ENCODE results near the gene MMP15. TPM values are rescaled to one million over a fixed set of nuclear protein-coding genes. Genes with fewer than 3 reads are reported as not detected.

Gene MMP15
- total RNA-seq, 4 donors from 2014 or later = 36.5 to 105 (median 80.5) TPM

DNA sequence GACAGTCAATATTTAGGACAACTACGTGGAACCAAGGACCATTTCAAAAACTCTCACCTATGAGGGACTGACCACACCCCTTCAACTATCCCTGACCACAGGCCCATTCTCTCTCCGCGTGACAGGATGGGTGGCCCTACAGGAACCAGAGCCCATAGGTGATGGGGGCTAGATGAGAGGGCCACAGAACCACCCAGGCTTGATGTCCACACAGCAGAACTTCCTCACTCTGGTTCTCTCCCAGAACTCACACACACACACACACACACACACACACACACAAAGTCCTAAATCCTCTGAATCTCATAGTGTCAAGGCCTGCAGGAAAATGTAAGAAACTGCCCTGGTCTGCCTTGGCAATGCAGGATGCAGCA is 26.6 kb upstream of the MMP15 start:
- Histone ChIP-seq H3K27ac (peak overlapping the region in 1 of 3 donors; percentile 91), H3K36me3 (peaks cover 10 to 11% of the 10 kb centered on the region in 2 donors), H3K9me3 (no peaks in the 10 kb centered on the region), H3K4me3 (replicated peaks in 1 of 3) (no peak overlapping the region), H3K4me1 (peaks cover 53 to 63% of the 10 kb centered on the region in 2 donors), H3K27me3 (no peaks in the 10 kb centered on the region)
- DNase-seq = no peak
- WGBS, 2 donors = 83 to 96% methylated on average over 3 of the region's 3 CpGs
- intact Hi-C loops (cut with DNase I) = loop anchor here (10.0 kb wide), 1 partner anchor 194 kb away; the partner anchor contains the start of gene KIFC3
- no peak for TF ChIP-seq POLR2A (IDR thresholded peaks at IDR 0.05)
- TF ChIP-seq, protein P1, sequence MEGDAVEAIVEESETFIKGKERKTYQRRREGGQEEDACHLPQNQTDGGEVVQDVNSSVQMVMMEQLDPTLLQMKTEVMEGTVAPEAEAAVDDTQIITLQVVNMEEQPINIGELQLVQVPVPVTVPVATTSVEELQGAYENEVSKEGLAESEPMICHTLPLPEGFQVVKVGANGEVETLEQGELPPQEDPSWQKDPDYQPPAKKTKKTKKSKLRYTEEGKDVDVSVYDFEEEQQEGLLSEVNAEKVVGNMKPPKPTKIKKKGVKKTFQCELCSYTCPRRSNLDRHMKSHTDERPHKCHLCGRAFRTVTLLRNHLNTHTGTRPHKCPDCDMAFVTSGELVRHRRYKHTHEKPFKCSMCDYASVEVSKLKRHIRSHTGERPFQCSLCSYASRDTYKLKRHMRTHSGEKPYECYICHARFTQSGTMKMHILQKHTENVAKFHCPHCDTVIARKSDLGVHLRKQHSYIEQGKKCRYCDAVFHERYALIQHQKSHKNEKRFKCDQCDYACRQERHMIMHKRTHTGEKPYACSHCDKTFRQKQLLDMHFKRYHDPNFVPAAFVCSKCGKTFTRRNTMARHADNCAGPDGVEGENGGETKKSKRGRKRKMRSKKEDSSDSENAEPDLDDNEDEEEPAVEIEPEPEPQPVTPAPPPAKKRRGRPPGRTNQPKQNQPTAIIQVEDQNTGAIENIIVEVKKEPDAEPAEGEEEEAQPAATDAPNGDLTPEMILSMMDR (IDR thresholded peaks at IDR 0.05) = no peak

GRCh38 chr16:57999366-57999970 is 26.1 kb upstream of the MMP15 start:
- Histone ChIP-seq H3K9me3 (no peaks in the 10 kb centered on the region), H3K27me3 (no peaks in the 10 kb centered on the region), H3K4me3 (replicated peaks in 1 of 3) (peak overlapping the region; percentile 40 to 62 (median 47)), H3K27ac (peak overlapping the region; percentile 57 to 94 (median 66)), H3K4me1 (peaks cover 48 to 58% of the 10 kb centered on the region in 2 donors), H3K36me3 (peaks cover 10 to 11% of the 10 kb centered on the region in 2 donors)
- TF ChIP-seq POLR2A (IDR thresholded peaks at IDR 0.05) = no peak
- TF ChIP-seq, protein P1 (IDR thresholded peaks at IDR 0.05) = no peak
- DNase-seq = peak in 1 of 2 donors; percentile 27
- WGBS, 2 donors = 29 to 38% methylated on average over 5 to 6 of the region's 6 CpGs
- intact Hi-C loops (cut with DNase I) = loop anchor here (10.0 kb wide), 1 partner anchor 195 kb away; the partner anchor contains the start of gene KIFC3

- Histone ChIP-seq H3K27ac (peak within 1 kb of the TSS; percentile 63 to 94 (median 66)), H3K9me3 (no peaks in the 10 kb centered on the region), H3K27me3 (no peaks in the 10 kb centered on the region), H3K4me1 (peaks cover 41 to 58% of the 10 kb centered on the region in 2 donors), H3K36me3 (peaks cover 10 to 11% of the 10 kb centered on the region in 2 donors), H3K4me3 (replicated peaks in 1 of 3) (peak within 1 kb of the TSS; percentile 40 to 62 (median 47))
- TF ChIP-seq, protein P1 (IDR thresholded peaks at IDR 0.05) = no peak
- TF ChIP-seq POLR2A (IDR thresholded peaks at IDR 0.05) = peak in 1 of 2 donors; percentile 51
- intact Hi-C loops (cut with DNase I) = loop anchor here (5.0 to 10.0 kb wide), 2 partner anchors 195 to 243 kb away; partner anchors contain the start of gene KIFC3
- 0 to 15% methylated on average over 5 to 7 of the region's 95 CpGs for WGBS, 2 donors
- no peak for DNase-seq
Observed at GRCh38 chr16:57999971-58000705, 25.4 kb upstream of the MMP15 start, which contains the start of gene ZNF319. Gene ZNF319 (minus strand): TSS chr16:58000672. CDS start chr16:57998265, 2,407 bp downstream.

DNA sequence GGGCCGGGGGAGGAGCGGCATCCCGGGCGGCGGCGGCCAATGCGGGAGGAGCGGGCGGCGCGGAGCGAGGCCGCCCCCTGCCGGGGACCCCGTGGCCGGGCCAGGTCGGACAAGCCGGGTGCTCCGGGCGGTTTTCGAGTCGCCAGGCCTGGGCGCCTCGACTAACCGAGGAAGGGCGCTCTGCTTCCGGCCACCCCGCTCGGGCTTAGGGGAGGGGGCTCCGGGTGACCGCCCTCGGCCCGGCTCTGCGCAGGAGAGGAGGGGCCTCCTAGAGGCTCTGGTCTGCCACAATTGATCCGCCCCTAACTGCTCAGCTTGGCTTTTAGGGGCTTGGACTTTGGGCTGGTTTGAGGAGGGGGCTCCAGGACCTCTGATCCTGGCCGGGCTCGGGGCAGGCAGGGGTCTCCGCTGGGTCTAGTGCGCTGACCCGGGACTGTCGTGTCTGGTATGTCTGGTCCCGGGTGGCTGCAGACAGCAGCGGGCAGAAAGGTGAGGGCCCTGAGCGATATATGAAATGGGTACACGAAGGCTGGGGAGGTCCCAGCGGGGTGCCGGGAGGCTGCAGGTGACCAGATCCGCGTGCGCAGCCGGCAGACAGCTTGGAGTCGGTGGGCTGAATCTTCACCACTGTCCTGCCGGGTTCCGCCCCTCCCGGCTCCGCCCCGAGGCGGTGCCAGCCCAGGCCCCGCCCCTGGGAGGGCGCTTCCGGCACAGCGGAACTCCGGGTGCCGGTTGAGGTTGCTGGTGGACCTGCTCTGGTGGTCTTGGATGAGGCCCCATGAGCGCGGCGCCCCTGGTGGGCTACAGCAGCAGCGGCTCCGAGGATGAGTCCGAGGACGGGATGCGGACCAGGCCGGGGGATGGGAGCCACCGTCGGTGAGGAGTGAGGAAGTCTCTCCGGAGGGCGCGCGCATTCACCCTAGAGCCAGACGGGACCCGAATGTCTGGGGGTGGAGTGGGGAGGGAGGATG is 24.6 kb upstream of the MMP15 start, which contains the start of gene USB1:
Gene USB1, plus strand, starts transcription at position 702 of the 971 bp plus-strand sequence. Its CDS starts 77 bp downstream, at position 779.
- Histone ChIP-seq H3K4me3 (replicated peaks in 1 of 3) (peak within 1 kb of the TSS; percentile 40 to 62 (median 47)), H3K27ac (peak within 1 kb of the TSS; percentile 55 to 94 (median 63)), H3K36me3 (peaks cover 10 to 11% of the 10 kb centered on the region in 2 donors), H3K27me3 (no peaks in the 10 kb centered on the region), H3K9me3 (no peaks in the 10 kb centered on the region), H3K4me1 (peaks cover 34 to 49% of the 10 kb centered on the region in 2 donors)
- intact Hi-C loops (cut with DNase I) = loop anchor here (5.0 kb wide), 1 partner anchor 244 kb away; no protein-coding TSS in a partner anchor
- TF ChIP-seq, protein P1 (IDR thresholded peaks at IDR 0.05) = peak; percentile 38 to 90 (median 56)
- peak in 1 of 2 donors; percentile 81 for TF ChIP-seq POLR2A (IDR thresholded peaks at IDR 0.05)
- DNase-seq = peak; percentile 83 to 84
- WGBS, 2 donors = 2 to 5% methylated on average over 4 to 27 of the region's 81 CpGs
